A673 (cell line): ENCODE measurements around the gene CMYA5.

Experiments
- CTCF ChIP-seq: fragments of 300-800, 200-600 bp; sonication (generic); conservative IDR thresholded peaks from 2 replicates; pipeline ENCODE4 v1.5.1; 2017; ENCODE audit warnings: low read depth, mild to moderate bottlenecking, antibody characterized with exemption, low read length, moderate library complexity, mixed read lengths
- EZH2 ChIP-seq: fragments of 200-600 bp; sonication (generic); IDR thresholded peaks from 2 replicates; pipeline ENCODE4 v1.6.1; 2017; ENCODE audit warnings: borderline replicate concordance, low read depth, mild to moderate bottlenecking, mixed read lengths, antibody characterized with exemption, low read length; ENCODE audit not compliant: poor library complexity, severe bottlenecking

DNA sequence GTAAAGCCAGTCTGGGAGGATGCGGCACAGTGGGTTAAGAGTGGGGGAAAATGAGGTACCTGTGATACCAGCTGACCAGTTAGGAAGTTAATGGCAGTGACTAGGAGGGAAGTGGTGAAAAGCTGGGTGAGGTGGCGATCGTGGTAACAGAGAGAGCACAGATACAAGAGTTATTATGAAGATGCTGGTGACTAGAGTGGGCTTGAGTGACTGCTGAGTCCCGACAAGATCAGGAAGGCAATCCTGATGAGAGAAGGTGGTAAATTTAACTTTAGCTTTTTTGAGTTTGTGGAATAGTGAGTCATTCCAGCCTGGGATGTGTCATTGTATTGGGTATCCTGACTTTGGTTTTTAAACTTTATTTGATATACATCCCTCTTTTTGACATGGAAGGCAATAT lies 38.8 kb downstream of the CMYA5 start:
- TF ChIP-seq CTCF (no peak), EZH2 (no peak)
